Ovary (tissue), 3 donors: ENCODE data around the gene PDE3B.

Experiments
- POLR2A ChIP-seq: fragments of 450-650 bp; IDR thresholded peaks from one replicate; pipeline ENCODE4 v1.6.1; 2017; ENCODE audit warnings: antibody characterized with exemption, mild to moderate bottlenecking, moderate library complexity
- TF ChIP-seq, protein P1 (sequence below), 3 donors: fragments of 450-650 bp in 2 of 3; fragments of 200-600 bp in 1 of 3; IDR thresholded peaks; one replicate each; pipeline versions ENCODE4 v1.5.1 to v1.8.0; 2016 to 2022; ENCODE audit warnings: antibody characterized with exemption in 3 of 3, mild to moderate bottlenecking in 1 of 3
- donor health status: DM: no; HTN: no; CAD: no.

DNA sequence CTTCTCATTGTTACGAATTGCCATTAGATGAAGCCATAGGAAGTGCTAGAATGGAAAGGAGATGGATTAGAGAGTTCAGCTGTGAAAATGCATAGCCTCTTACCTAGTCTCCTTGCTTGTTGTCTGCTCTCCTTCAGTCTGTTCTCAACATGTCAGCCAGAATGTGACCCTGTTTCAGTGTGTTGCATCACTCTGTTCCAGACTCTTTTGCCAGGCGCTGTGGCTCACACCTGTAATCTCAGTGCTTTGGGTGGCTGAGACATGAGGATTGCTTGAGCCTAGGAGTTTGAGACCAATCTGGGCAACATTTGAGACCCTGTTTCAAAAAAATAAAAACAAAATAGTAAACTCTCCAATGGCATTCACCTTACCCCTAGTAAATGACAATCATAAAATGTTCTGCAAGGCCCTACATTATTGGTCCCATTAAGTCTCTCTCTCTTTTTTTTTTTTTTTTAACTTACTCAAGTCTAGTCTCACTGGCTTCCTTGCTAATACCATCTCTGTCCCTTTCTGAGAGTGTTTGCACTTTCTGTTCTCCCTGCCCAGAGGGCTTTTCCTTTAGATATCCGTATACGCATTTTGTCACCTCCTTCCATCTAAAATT, 209.1 kb downstream of the PDE3B start:
- TF ChIP-seq, protein P1, sequence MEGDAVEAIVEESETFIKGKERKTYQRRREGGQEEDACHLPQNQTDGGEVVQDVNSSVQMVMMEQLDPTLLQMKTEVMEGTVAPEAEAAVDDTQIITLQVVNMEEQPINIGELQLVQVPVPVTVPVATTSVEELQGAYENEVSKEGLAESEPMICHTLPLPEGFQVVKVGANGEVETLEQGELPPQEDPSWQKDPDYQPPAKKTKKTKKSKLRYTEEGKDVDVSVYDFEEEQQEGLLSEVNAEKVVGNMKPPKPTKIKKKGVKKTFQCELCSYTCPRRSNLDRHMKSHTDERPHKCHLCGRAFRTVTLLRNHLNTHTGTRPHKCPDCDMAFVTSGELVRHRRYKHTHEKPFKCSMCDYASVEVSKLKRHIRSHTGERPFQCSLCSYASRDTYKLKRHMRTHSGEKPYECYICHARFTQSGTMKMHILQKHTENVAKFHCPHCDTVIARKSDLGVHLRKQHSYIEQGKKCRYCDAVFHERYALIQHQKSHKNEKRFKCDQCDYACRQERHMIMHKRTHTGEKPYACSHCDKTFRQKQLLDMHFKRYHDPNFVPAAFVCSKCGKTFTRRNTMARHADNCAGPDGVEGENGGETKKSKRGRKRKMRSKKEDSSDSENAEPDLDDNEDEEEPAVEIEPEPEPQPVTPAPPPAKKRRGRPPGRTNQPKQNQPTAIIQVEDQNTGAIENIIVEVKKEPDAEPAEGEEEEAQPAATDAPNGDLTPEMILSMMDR (IDR thresholded peaks at IDR 0.05), result no peak
- TF ChIP-seq POLR2A, result no peak
